SU-DHL-6 (cell line): Measurements from ENCODE around the gene GIPC3.

Source experiments
- CTCF ChIP-seq: fragments of 200-600 bp; sonication (generic); IDR thresholded peaks from one replicate; pipeline ENCODE4 v1.5.1; 2017; ENCODE audit warnings: antibody characterized with exemption, mild to moderate bottlenecking, low read length, moderate library complexity; ENCODE audit not compliant: insufficient read depth, poor library complexity, severe bottlenecking
- EZH2phosphoT487 ChIP-seq: fragments of 200-600 bp; sonication (generic), shearing (Covaris generic); conservative IDR thresholded peaks from 2 replicates; pipeline ENCODE4 v1.6.1; 2018; ENCODE audit warnings: mild to moderate bottlenecking, antibody characterized with exemption, low read length, moderate library complexity, mixed read lengths

- TF ChIP-seq CTCF (no peak), EZH2phosphoT487 (no peak)
Observed at GRCh38 chr19:3612901-3613741, 27.8 kb downstream of the GIPC3 start.
